Activated T-helper 1 cell treated with anti-CD3 and anti-CD28 coated beads, Interleukin-12 subunit alpha, Interleukin-12 subunit beta, Interleukin-2, Interleukin-4 antibody, amounts not matched to agents 30 ng/mL and 10 ng/mL and 1 ng/mL, durations not matched to agents 14 hours and 24 hours and 36 hours (primary cell): ENCODE results near the gene PGF. TPM values are rescaled to one million over a fixed set of nuclear protein-coding genes. Genes with fewer than 3 reads are reported as not detected.

Source experiments
- DNase-seq: peaks from one replicate; pipeline ENCODE4 v3.0.0; 2021; ENCODE audit warnings: low spot score
- H3K27ac Mint-ChIP-seq: one replicate; pipeline ENCODE4 v1.8.0; 2021; ENCODE audit warnings: mild to moderate bottlenecking, mixed read lengths
- H3K27me3 Mint-ChIP-seq: one replicate; pipeline ENCODE4 v1.8.0; 2022; ENCODE audit warnings: mild to moderate bottlenecking, moderate library complexity, mixed read lengths; ENCODE audit not compliant: insufficient read depth
- H3K36me3 Mint-ChIP-seq: one replicate; pipeline ENCODE4 v1.8.0; 2021; ENCODE audit warnings: low read depth, mixed read lengths
- H3K4me1 Mint-ChIP-seq: one replicate; pipeline ENCODE4 v1.8.0; 2021; ENCODE audit warnings: low read depth, mixed read lengths
- H3K4me3 Mint-ChIP-seq: one replicate; pipeline ENCODE4 v1.8.0; 2021; ENCODE audit warnings: mild to moderate bottlenecking, moderate library complexity, mixed read lengths
- H3K9me3 Mint-ChIP-seq: one replicate; pipeline ENCODE4 v1.8.0; 2021; ENCODE audit warnings: mixed read lengths
- intact Hi-C: fragments of 100-400 bp; cut with micrococcal nuclease; formaldehyde crosslinking; loops from one replicate; pipeline ENCODE4 v1.15.1; 2024
- total RNA-seq: library from RNA; stranded (reverse); gene quantifications from 2 replicates; pipeline ENCODE4 v1.2.3, GENCODE V29; 2022

Gene PGF
- total RNA-seq, 1 donor from 2014 or later: 0.41 TPM

- DNase-seq: no peak
- Mint-ChIP-seq H3K4me1 (no peaks in the 10 kb centered on the region), H3K27me3 (peaks cover 33% of the 10 kb centered on the region), H3K4me3 (no peak overlapping the region), H3K36me3 (no peaks in the 10 kb centered on the region), H3K9me3 (no peaks in the 10 kb centered on the region), H3K27ac (no peak overlapping the region)
- intact Hi-C loops: no loop called here
Measured at GRCh38 chr14:74961238-74961911, 6.0 kb upstream of the PGF start.

- H3K27ac Mint-ChIP-seq: no peak overlapping the region
- H3K36me3 Mint-ChIP-seq: no peaks in the 10 kb centered on the region
- H3K4me1 Mint-ChIP-seq: no peaks in the 10 kb centered on the region
- peaks cover 35% of the 10 kb centered on the region for H3K27me3 Mint-ChIP-seq
- DNase-seq: no peak
- no peak overlapping the region for H3K4me3 Mint-ChIP-seq
- H3K9me3 Mint-ChIP-seq: no peaks in the 10 kb centered on the region
- intact Hi-C loops: no loop called here
Measured at GRCh38 chr14:74960736-74961135, 5.3 kb upstream of the PGF start.

- no peaks in the 10 kb centered on the region for H3K4me1 Mint-ChIP-seq
- H3K27ac Mint-ChIP-seq: no peak overlapping the region
- H3K4me3 Mint-ChIP-seq: no peak overlapping the region
- H3K27me3 Mint-ChIP-seq: peaks cover 35% of the 10 kb centered on the region
- no peak for DNase-seq
- H3K36me3 Mint-ChIP-seq: no peaks in the 10 kb centered on the region
- no peaks in the 10 kb centered on the region for H3K9me3 Mint-ChIP-seq
- intact Hi-C loops: no loop called here
Measured at GRCh38 chr14:74959596-74960180, 4.3 kb upstream of the PGF start.

- Mint-ChIP-seq H3K36me3 (no peaks in the 10 kb centered on the region), H3K4me1 (no peaks in the 10 kb centered on the region), H3K9me3 (no peaks in the 10 kb centered on the region), H3K27ac (no peak overlapping the region), H3K4me3 (peak overlapping the region; percentile 57), H3K27me3 (peaks cover 22% of the 10 kb centered on the region)
- intact Hi-C loops: no loop called here
- DNase-seq: no peak
Measured at GRCh38 chr14:74956280-74957072, 1.1 kb upstream of the PGF start.

GRCh38 chr14:74956027-74956279, 556 bp upstream of the PGF start:
- peak overlapping the region; percentile 57 for H3K4me3 Mint-ChIP-seq
- no peaks in the 10 kb centered on the region for H3K9me3 Mint-ChIP-seq
- H3K27ac Mint-ChIP-seq: no peak overlapping the region
- intact Hi-C loops: no loop called here
- H3K4me1 Mint-ChIP-seq: no peaks in the 10 kb centered on the region
- no peak for DNase-seq
- peaks cover 25% of the 10 kb centered on the region for H3K27me3 Mint-ChIP-seq
- H3K36me3 Mint-ChIP-seq: no peaks in the 10 kb centered on the region

- H3K27ac Mint-ChIP-seq: no peak overlapping the region
- H3K36me3 Mint-ChIP-seq: no peaks in the 10 kb centered on the region
- H3K4me1 Mint-ChIP-seq: no peaks in the 10 kb centered on the region
- intact Hi-C loops: no loop called here
- no peak for DNase-seq
- H3K4me3 Mint-ChIP-seq: peak overlapping the region; percentile 33
- H3K9me3 Mint-ChIP-seq: no peaks in the 10 kb centered on the region
- H3K27me3 Mint-ChIP-seq: peaks cover 23% of the 10 kb centered on the region
Measured at GRCh38 chr14:74954947-74955228, 509 bp downstream of the PGF start.

GRCh38 chr14:74954232-74954946, 1.0 kb downstream of the PGF start:
- H3K4me3 Mint-ChIP-seq: no peak overlapping the region

GRCh38 chr14:74953686-74954085, 1.7 kb downstream of the PGF start:
- no peak for DNase-seq
- Mint-ChIP-seq H3K27ac (no peak overlapping the region), H3K9me3 (no peaks in the 10 kb centered on the region), H3K4me3 (no peak overlapping the region), H3K27me3 (peaks cover 23% of the 10 kb centered on the region), H3K4me1 (no peaks in the 10 kb centered on the region), H3K36me3 (no peaks in the 10 kb centered on the region)
- intact Hi-C loops: no loop called here

More at GRCh38 chr14:74954232-74954946, 1.0 kb downstream of the PGF start:
- intact Hi-C loops: no loop called here
- Mint-ChIP-seq H3K4me1 (no peaks in the 10 kb centered on the region), H3K27me3 (peaks cover 23% of the 10 kb centered on the region), H3K27ac (no peak overlapping the region), H3K9me3 (no peaks in the 10 kb centered on the region), H3K36me3 (no peaks in the 10 kb centered on the region)
- no peak for DNase-seq

GRCh38 chr14:74952697-74953484, 2.5 kb downstream of the PGF start:
- Mint-ChIP-seq H3K36me3 (no peaks in the 10 kb centered on the region), H3K9me3 (no peaks in the 10 kb centered on the region), H3K4me3 (no peak overlapping the region), H3K27me3 (peaks cover 18% of the 10 kb centered on the region), H3K27ac (no peak overlapping the region), H3K4me1 (no peaks in the 10 kb centered on the region)
- no peak for DNase-seq
- intact Hi-C loops: no loop called here

- H3K9me3 Mint-ChIP-seq: no peaks in the 10 kb centered on the region
- no peaks in the 10 kb centered on the region for H3K36me3 Mint-ChIP-seq
- H3K4me3 Mint-ChIP-seq: no peak overlapping the region
- DNase-seq: no peak
- H3K27ac Mint-ChIP-seq: no peak overlapping the region
- intact Hi-C loops: no loop called here
- peaks cover 12% of the 10 kb centered on the region for H3K27me3 Mint-ChIP-seq
- no peaks in the 10 kb centered on the region for H3K4me1 Mint-ChIP-seq
Measured at GRCh38 chr14:74952180-74952665, 3.2 kb downstream of the PGF start.

GRCh38 chr14:74951443-74952179, 3.8 kb downstream of the PGF start:
- no peak overlapping the region for H3K4me3 Mint-ChIP-seq
- no peaks in the 10 kb centered on the region for H3K9me3 Mint-ChIP-seq
- DNase-seq: no peak
- no peak overlapping the region for H3K27ac Mint-ChIP-seq
- peaks cover 2% of the 10 kb centered on the region for H3K4me1 Mint-ChIP-seq
- H3K36me3 Mint-ChIP-seq: no peaks in the 10 kb centered on the region
- intact Hi-C loops: no loop called here
- peaks cover 12% of the 10 kb centered on the region for H3K27me3 Mint-ChIP-seq

GRCh38 chr14:74950795-74951442, 4.5 kb downstream of the PGF start:
- no peak overlapping the region for H3K4me3 Mint-ChIP-seq
- no peak for DNase-seq
- peaks cover 9% of the 10 kb centered on the region for H3K4me1 Mint-ChIP-seq
- no peaks in the 10 kb centered on the region for H3K36me3 Mint-ChIP-seq
- H3K9me3 Mint-ChIP-seq: no peaks in the 10 kb centered on the region
- H3K27me3 Mint-ChIP-seq: peaks cover 6% of the 10 kb centered on the region
- intact Hi-C loops: no loop called here
- H3K27ac Mint-ChIP-seq: no peak overlapping the region
